Testis (tissue), 2 donors: ENCODE results near the gene HSD17B13.

ENCODE experiments used
- POLR2A ChIP-seq: fragments of 450-650 bp; IDR thresholded peaks from one replicate; pipeline ENCODE4 v1.6.1; 2017; ENCODE audit warnings: antibody characterized with exemption, mild to moderate bottlenecking, moderate library complexity
- TF ChIP-seq, protein P1 (sequence below), 3 experiments: fragments of 450-650 bp in 2 of 3; fragments of 200-600 bp in 1 of 3; sonication (generic) in 1 of 3; IDR thresholded peaks; one replicate each; pipeline ENCODE4 v1.5.1; 2016 to 2019; ENCODE audit warnings: antibody characterized with exemption in 3 of 3, mild to moderate bottlenecking in 2 of 3, moderate library complexity in 1 of 3

DNA sequence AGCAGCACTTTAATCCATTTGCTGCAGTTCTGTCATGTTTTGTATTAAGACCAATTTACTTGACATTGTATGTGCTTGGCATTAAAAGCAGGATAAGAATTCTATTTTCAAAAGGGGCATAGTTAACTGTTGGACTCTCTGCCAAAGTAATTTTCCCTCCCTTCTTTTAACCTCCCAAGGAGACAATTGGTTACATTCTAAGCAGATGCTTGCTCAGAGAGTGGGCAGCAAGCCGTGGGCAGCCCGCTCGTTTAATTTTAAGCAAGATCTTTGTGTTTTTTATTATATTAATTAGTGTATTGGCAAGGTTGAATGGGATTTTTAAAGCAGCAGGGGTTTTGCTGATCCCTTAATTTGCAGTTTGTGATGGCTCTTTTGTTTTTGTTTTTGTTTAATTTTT is 65.2 kb downstream of the HSD17B13 start:
- TF ChIP-seq, protein P1, sequence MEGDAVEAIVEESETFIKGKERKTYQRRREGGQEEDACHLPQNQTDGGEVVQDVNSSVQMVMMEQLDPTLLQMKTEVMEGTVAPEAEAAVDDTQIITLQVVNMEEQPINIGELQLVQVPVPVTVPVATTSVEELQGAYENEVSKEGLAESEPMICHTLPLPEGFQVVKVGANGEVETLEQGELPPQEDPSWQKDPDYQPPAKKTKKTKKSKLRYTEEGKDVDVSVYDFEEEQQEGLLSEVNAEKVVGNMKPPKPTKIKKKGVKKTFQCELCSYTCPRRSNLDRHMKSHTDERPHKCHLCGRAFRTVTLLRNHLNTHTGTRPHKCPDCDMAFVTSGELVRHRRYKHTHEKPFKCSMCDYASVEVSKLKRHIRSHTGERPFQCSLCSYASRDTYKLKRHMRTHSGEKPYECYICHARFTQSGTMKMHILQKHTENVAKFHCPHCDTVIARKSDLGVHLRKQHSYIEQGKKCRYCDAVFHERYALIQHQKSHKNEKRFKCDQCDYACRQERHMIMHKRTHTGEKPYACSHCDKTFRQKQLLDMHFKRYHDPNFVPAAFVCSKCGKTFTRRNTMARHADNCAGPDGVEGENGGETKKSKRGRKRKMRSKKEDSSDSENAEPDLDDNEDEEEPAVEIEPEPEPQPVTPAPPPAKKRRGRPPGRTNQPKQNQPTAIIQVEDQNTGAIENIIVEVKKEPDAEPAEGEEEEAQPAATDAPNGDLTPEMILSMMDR (IDR thresholded peaks at IDR 0.05): no peak
- TF ChIP-seq POLR2A: no peak
